Measurements from ENCODE around the gene STK32C. TPM values are rescaled to one million over a fixed set of nuclear protein-coding genes. Genes with fewer than 3 reads are reported as not detected.

STK32C gene
- total and polyA plus RNA-seq, 2 of the 4 experiments (the other 2 are of a cell fraction), result 5.0 to 8.3 TPM

DNA sequence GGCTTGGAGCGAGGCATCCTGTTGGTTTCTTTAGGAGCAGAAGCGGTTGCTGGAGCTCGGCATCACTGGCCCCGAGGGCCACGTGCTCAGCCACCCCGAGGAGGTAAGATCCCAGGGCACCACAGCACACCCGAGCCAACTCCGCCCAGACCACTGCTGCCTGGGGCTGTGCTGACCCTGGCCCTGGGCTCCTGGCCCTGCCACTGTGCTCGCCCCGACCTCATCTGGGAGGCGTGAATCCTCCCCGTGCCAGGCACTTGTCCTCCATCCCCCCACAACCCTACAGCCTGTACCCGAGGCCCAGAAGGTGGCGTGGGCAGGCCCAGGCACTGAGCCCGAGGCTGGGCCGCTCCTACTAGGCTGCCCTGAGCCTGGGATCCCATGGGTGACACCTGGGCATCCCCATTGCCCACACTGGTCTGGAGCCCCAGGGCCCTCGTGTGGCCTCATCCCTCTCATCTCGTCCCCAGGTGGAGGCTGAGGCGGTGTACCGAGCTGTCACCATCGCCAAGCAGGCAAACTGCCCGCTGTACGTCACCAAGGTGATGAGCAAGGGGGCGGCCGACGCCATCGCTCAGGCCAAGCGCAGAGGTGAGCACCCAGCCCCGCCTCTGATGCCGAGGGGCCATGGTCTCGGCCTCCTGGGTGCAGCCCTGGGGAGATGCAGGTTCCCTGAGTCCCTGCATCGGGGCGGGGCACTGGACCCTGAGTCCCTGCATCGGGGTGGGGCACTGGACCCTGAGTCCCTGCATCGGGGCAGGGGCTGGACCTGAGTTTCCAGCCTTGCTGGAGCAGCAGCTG lies 109.2 kb downstream of the STK32C start:
- Histone ChIP-seq H2BK120ac (ENCODE audit: low read depth, low read length) (no peak overlapping the region), H2BK15ac (ENCODE audit: low read depth, low read length) (no peak overlapping the region), H3K4me2 (ENCODE audit: low read depth, low read length) (no peak overlapping the region), H3K79me1 (ENCODE audit: low read depth in 1 of 2, low read length in 2 of 2) (no peaks in the 10 kb centered on the region), H3K9me1 (ENCODE audit: insufficient read depth, low read length) (no peaks in the 10 kb centered on the region), H3K23ac (ENCODE audit: low read depth, low read length) (no peak overlapping the region), H3K4ac (ENCODE audit: low read depth, low read length) (no peak overlapping the region), H3K4me1 (ENCODE audit: control insufficient read depth, insufficient read depth, low read length) (no peaks in the 10 kb centered on the region), H4K20me1 (ENCODE audit: insufficient read depth, low read length) (peaks cover 9% of the 10 kb centered on the region), H2BK20ac (ENCODE audit: low read depth, low read length) (no peak overlapping the region), H3K4me3 (ENCODE audit: insufficient read depth, low read depth, low read length) (no peak overlapping the region), H3K9me3 (ENCODE audit: control insufficient read depth, insufficient read depth, low read length) (no peaks in the 10 kb centered on the region), H3K36me3 (ENCODE audit: control insufficient read depth, insufficient read depth, low read length) (peaks cover 30% of the 10 kb centered on the region), H3K27me3 (ENCODE audit: control insufficient read depth, insufficient read depth, low read length) (no peaks in the 10 kb centered on the region), H2BK5ac (ENCODE audit: low read depth, low read length, poor library complexity, severe bottlenecking) (no peak overlapping the region), H4K5ac (ENCODE audit: low read depth, low read length) (no peak overlapping the region), H2AFZ (replicated peaks; ENCODE audit: low read length, poor library complexity) (no peak overlapping the region), H3K14ac (replicated peaks; ENCODE audit: low read depth, low read length) (no peak overlapping the region), H3K18ac (ENCODE audit: low read depth, low read length) (no peak overlapping the region), H2AK5ac (ENCODE audit: low read depth, low read length) (no peak overlapping the region), H4K8ac (ENCODE audit: low read depth in 2 of 2, low read length in 2 of 2) (no peak overlapping the region), H3K27ac (ENCODE audit: insufficient read depth, low read length) (no peak overlapping the region), H2AK9ac (replicated peaks; ENCODE audit: low read depth, low read length, poor library complexity) (no peak overlapping the region), H3K56ac (ENCODE audit: extremely low read depth, insufficient read depth, low read length) (no peak overlapping the region), H4K91ac (ENCODE audit: insufficient read depth, low read depth, low read length) (no peak overlapping the region), H3K9ac (ENCODE audit: low read depth, low read length) (no peak overlapping the region)
- intact Hi-C loops (cut with micrococcal nuclease), result no loop called here
- 89% methylated on average over 23 of the region's 35 CpGs; no CpG with 5 or more reads in 1 of the 2 experiments for WGBS, 2 experiments (ENCODE audit: extremely low coverage in 2 of 2, insufficient read length in 1 of 2)
- CTCF ChIA-PET, result no interaction called here
- DNase-seq (no peak), ATAC-seq (ENCODE audit: low read depth) (no peak)
- POLR2A ChIA-PET (ENCODE audit: unreplicated experiment), result no interaction called here
- dilution Hi-C loops (cut with HindIII; ENCODE audit: low sequenced_read_pairs, unreplicated experiment), result no loop called here
- no peak for TF ChIP-seq RFX5 (IDR thresholded peaks at IDR 0.05; ENCODE audit: low read depth, low read length)
- no peak for TF ChIP-seq POLR2A (IDR thresholded peaks at IDR 0.05; ENCODE audit: low read depth, low read length)
- TF ChIP-seq, protein P1, sequence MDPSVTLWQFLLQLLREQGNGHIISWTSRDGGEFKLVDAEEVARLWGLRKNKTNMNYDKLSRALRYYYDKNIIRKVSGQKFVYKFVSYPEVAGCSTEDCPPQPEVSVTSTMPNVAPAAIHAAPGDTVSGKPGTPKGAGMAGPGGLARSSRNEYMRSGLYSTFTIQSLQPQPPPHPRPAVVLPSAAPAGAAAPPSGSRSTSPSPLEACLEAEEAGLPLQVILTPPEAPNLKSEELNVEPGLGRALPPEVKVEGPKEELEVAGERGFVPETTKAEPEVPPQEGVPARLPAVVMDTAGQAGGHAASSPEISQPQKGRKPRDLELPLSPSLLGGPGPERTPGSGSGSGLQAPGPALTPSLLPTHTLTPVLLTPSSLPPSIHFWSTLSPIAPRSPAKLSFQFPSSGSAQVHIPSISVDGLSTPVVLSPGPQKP (IDR thresholded peaks at IDR 0.05; ENCODE audit: borderline replicate concordance, low read depth, low read length), result no peak
- TF ChIP-seq MXI1 (IDR thresholded peaks at IDR 0.05; ENCODE audit: borderline replicate concordance, low read depth, low read length), result no peak
- no peak for TF ChIP-seq SMC3 (IDR thresholded peaks at IDR 0.05; ENCODE audit: low read depth, low read length)
- TF ChIP-seq MAZ (IDR thresholded peaks at IDR 0.05; ENCODE audit: borderline replicate concordance, low read depth, low read length), result no peak
- no peak for TF ChIP-seq CEBPB (IDR thresholded peaks at IDR 0.05; ENCODE audit: low read depth, low read length)
- TF ChIP-seq, protein P2, sequence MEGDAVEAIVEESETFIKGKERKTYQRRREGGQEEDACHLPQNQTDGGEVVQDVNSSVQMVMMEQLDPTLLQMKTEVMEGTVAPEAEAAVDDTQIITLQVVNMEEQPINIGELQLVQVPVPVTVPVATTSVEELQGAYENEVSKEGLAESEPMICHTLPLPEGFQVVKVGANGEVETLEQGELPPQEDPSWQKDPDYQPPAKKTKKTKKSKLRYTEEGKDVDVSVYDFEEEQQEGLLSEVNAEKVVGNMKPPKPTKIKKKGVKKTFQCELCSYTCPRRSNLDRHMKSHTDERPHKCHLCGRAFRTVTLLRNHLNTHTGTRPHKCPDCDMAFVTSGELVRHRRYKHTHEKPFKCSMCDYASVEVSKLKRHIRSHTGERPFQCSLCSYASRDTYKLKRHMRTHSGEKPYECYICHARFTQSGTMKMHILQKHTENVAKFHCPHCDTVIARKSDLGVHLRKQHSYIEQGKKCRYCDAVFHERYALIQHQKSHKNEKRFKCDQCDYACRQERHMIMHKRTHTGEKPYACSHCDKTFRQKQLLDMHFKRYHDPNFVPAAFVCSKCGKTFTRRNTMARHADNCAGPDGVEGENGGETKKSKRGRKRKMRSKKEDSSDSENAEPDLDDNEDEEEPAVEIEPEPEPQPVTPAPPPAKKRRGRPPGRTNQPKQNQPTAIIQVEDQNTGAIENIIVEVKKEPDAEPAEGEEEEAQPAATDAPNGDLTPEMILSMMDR (conservative IDR thresholded peaks at IDR 0.05; ENCODE audit: low read depth, low read length), result no peak
- TF ChIP-seq FOS (IDR thresholded peaks at IDR 0.05; ENCODE audit: low read depth, low read length), result no peak
- TF ChIP-seq CHD1 (IDR thresholded peaks at IDR 0.05; ENCODE audit: low read depth, low read length), result no peak
- no peak for TF ChIP-seq BHLHE40 (IDR thresholded peaks at IDR 0.05; ENCODE audit: low read depth, low read length)
- TF ChIP-seq, protein P3, sequence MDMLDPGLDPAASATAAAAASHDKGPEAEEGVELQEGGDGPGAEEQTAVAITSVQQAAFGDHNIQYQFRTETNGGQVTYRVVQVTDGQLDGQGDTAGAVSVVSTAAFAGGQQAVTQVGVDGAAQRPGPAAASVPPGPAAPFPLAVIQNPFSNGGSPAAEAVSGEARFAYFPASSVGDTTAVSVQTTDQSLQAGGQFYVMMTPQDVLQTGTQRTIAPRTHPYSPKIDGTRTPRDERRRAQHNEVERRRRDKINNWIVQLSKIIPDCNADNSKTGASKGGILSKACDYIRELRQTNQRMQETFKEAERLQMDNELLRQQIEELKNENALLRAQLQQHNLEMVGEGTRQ (IDR thresholded peaks at IDR 0.05; ENCODE audit: low read depth, low read length), result no peak
- TF ChIP-seq MAFK (IDR thresholded peaks at IDR 0.05; ENCODE audit: low read depth, low read length), result no peak
- no peak for TF ChIP-seq NFE2L2 (IDR thresholded peaks at IDR 0.05; ENCODE audit: low read depth, low read length)
- in situ Hi-C loops (cut with MboI; ENCODE audit: low sequenced_read_pairs), result no loop called here
- BruUV-seq (replicated peaks), result no TSS peak
